Thoracic aorta (tissue), 2 donors: ENCODE results near the gene DCAF17. TPM values are rescaled to one million over a fixed set of nuclear protein-coding genes. Genes with fewer than 3 reads are reported as not detected.

Source experiments
- ATAC-seq: fragments of 150-250 bp; one replicate; pipeline ENCODE4 v1.8.0; 2017; ENCODE audit warnings: low read depth; ENCODE audit not compliant: insufficient number of reproducible peaks, low FRiP score
- DNase-seq: peaks from one replicate; pipeline ENCODE4 v3.0.0-alpha.2; 2020; ENCODE audit warnings: low spot score
- H3K27ac ChIP-seq, 2 donors: fragments of 200-600 bp; sonication (generic); 1 replicate in 1 of 2; 2 replicates in 1 of 2; pipeline ENCODE4 v1.5.1; 2016; ENCODE audit warnings: mild to moderate bottlenecking in 2 of 2, moderate library complexity in 2 of 2
- H3K27me3 ChIP-seq: fragments of 200-600 bp; sonication (generic); replicated peaks from 2 replicates; pipeline ENCODE4 v1.6.0; 2016; ENCODE audit warnings: mild to moderate bottlenecking; ENCODE audit not compliant: insufficient read depth
- H3K36me3 ChIP-seq: fragments of 200-600 bp; sonication (generic); one replicate; pipeline ENCODE4 v1.5.1; 2016
- H3K4me1 ChIP-seq, 2 donors: fragments of 200-600 bp; sonication (generic); 1 replicate in 1 of 2; 2 replicates in 1 of 2; pipeline versions ENCODE4 v1.5.1 to v1.6.0; 2016; ENCODE audit warnings: low read depth in 2 of 2, mild to moderate bottlenecking in 1 of 2; ENCODE audit not compliant: control insufficient read depth in 1 of 2
- H3K4me3 ChIP-seq: fragments of 200-600 bp; sonication (generic); 2 replicates; pipeline ENCODE4 v1.5.1; 2016; ENCODE audit warnings: mild to moderate bottlenecking
- H3K9me3 ChIP-seq: fragments of 200-600 bp; sonication (generic); 2 replicates; pipeline ENCODE4 v1.5.1; 2016
- CTCF ChIP-seq: fragments of 200-600 bp; sonication (generic); IDR thresholded peaks from one replicate; pipeline ENCODE4 v1.5.1; 2019; ENCODE audit warnings: antibody characterized with exemption
- total RNA-seq, 2 donors: library from RNA; depleted of rRNA; stranded (reverse); fragments of >200 nt; gene quantifications; one replicate each; pipeline versions ENCODE4 v1.1.0 to v1.2.3, GENCODE V29; 2016

Gene DCAF17
- 10 to 100 TPM; 27.3 to 47.4 TPM for total RNA-seq

- H3K9me3 ChIP-seq, result no peaks in the 10 kb centered on the region
- ATAC-seq, result peak; percentile 99
Measured at GRCh38 chr2:171434013-171434989, at the start of gene DCAF17. Gene DCAF17 (plus strand): TSS chr2:171434226. CDS start chr2:171434578, 352 bp downstream.

GRCh38 chr2:171386627-171387026 lies 47.4 kb upstream of the DCAF17 start:
- Histone ChIP-seq H3K4me3 (no peak overlapping the region), H3K36me3 (no peaks in the 10 kb centered on the region)
- no peak for TF ChIP-seq CTCF

More at GRCh38 chr2:171434013-171434989, at the start of gene DCAF17:
- peak; percentile 72 for DNase-seq
- H3K27ac ChIP-seq, result peak within 1 kb of the TSS; percentile 91 to 97
- H3K4me3 ChIP-seq, result peak within 1 kb of the TSS; percentile 93
- H3K27me3 ChIP-seq, result no peaks in the 10 kb centered on the region
- peak; percentile 10 for TF ChIP-seq CTCF
- H3K4me1 ChIP-seq, result peaks cover 4 to 19% of the 10 kb centered on the region in 2 donors
- H3K36me3 ChIP-seq, result peaks cover 5% of the 10 kb centered on the region

GRCh38 chr2:171387052-171387451 lies 47.0 kb upstream of the DCAF17 start:
- H3K27ac ChIP-seq, result no peak overlapping the region
- no peak for TF ChIP-seq CTCF
- no peaks in the 10 kb centered on the region for H3K36me3 ChIP-seq
- ATAC-seq (no peak), DNase-seq (no peak)
- H3K27me3 ChIP-seq, result no peaks in the 10 kb centered on the region
- no peaks in the 10 kb centered on the region for H3K9me3 ChIP-seq
- H3K4me3 ChIP-seq, result no peak overlapping the region
- H3K4me1 ChIP-seq, result peaks cover 3 to 17% of the 10 kb centered on the region in 2 donors

More at GRCh38 chr2:171386627-171387026, 47.4 kb upstream of the DCAF17 start:
- ATAC-seq, result no peak
- no peak overlapping the region for H3K27ac ChIP-seq
- DNase-seq, result no peak
- no peaks in the 10 kb centered on the region for H3K9me3 ChIP-seq
- peaks cover 3 to 13% of the 10 kb centered on the region in 2 donors for H3K4me1 ChIP-seq
- no peaks in the 10 kb centered on the region for H3K27me3 ChIP-seq

- Histone ChIP-seq H3K27ac (no peak overlapping the region), H3K36me3 (no peaks in the 10 kb centered on the region), H3K4me3 (no peak overlapping the region), H3K4me1 (peaks cover 3 to 18% of the 10 kb centered on the region in 2 donors), H3K9me3 (no peaks in the 10 kb centered on the region), H3K27me3 (no peaks in the 10 kb centered on the region)
- no peak for DNase-seq
- ATAC-seq, result no peak
- no peak for TF ChIP-seq CTCF
Measured at GRCh38 chr2:171389325-171389724, 44.7 kb upstream of the DCAF17 start.

GRCh38 chr2:171389780-171390179 lies 44.2 kb upstream of the DCAF17 start:
- no peaks in the 10 kb centered on the region for H3K36me3 ChIP-seq
- DNase-seq, result no peak
- H3K4me1 ChIP-seq, result peaks cover 3 to 18% of the 10 kb centered on the region in 2 donors
- H3K27me3 ChIP-seq, result no peaks in the 10 kb centered on the region
- ATAC-seq, result no peak
- no peaks in the 10 kb centered on the region for H3K9me3 ChIP-seq
- no peak overlapping the region for H3K4me3 ChIP-seq
- H3K27ac ChIP-seq, result no peak overlapping the region
- no peak for TF ChIP-seq CTCF
